NCI-H2227 (cell line): ENCODE results near the gene MRPS9.

ENCODE experiments used
- DNase-seq: peaks from one replicate; lab custom pipeline; 2025; ENCODE audit not compliant: unreplicated experiment; lab: John Stamatoyannopoulos, UW

Gene MRPS9

DNA sequence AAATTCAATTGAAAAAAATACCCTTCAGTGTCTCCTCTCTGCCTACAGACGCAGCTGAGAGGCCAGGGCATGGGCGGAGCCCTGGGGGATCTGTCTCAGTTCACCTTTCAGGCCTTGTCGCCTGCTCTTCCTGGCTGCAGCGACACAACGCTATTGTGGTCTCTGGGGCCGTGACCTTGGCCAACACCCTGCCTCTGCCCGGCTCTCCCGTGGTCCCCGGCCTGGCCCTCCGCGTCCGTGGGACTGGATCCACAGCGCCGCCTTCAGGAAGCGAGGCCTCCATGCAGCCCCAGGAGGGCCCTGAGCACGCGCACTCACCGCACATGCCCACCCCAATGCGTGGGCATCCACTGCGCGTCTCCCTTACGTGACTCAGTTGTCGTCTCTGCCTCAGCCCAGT is 81.1 kb downstream of the MRPS9 start:
- no peak for DNase-seq

DNA sequence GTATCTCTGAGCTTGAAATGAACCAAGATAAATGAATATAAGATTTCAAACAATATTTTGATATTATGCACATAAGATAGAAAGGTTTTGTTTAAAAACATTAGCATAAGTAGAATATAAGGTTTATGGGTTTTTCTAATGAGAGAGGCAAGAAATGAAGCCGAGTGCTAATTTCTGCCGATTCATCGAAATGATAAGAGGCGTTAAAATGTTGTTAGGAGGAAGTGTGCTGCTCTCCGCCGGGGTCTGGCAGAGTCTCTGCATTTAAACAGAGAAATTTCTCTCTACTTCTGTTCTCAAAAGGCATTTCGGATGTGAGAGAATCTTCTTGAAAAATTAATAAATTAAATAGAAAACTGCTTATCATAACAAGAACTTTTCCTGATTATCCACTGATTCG is 83.6 kb downstream of the MRPS9 start:
- DNase-seq, result no peak

DNA sequence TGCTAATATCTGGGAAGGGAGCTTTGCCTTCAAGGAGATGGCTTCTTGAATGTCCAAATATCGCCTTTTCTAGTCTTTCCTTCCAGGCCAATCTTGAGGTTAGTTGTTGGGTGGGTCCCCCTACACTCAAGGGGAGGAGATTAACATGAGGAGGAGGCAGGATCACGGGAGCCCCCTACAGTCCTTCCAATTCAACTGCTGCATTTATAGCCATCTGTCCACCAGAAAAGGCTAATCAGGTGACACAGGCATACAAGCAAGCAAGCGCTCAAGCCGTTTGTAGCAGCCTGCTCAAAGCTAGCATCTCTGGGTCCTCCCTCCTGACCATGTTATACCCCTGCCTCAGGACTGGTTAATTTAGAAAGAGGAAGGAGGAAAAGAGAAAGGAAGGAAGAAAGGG is 87.6 kb downstream of the MRPS9 start:
- DNase-seq, result no peak

DNA sequence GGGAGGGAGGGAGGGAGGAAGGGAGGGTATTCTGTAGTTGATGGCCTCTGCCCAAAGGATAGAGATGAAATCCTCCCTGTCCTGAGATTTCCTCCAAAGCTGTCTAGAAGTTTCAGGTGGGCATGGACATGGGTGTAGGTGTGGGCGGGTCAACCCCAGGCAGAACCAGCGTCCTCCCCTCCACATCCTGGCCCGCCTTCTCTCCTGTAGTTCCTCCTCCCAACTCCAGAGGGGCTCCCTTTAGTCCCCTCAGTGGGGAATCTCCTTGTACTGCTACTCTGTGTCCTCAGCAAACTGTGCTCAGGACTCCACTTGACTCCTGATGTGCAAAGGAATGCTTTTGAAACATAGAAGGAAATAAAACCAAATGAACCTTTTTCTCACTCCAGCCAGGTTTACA is 88.1 kb downstream of the MRPS9 start:
- no peak for DNase-seq

DNA sequence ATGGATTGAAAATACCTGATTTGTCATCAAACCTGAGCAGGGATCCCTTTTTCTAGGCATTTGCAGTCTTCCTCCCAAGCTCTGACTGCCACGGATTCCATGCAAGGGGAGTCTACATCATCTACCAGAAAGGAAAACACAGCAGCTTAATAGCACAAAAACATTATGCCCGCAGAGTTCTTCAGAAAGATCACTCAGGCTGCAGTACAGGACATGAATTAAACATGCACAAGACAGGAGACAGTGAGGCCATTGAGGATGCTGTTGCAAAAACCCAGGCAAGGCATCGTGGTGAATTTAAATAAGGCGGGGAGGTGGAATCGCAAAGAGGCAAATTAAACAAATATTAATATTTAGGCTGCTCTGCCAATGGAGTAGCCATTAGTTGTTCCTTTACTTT is 88.5 kb downstream of the MRPS9 start:
- no peak for DNase-seq

DNA sequence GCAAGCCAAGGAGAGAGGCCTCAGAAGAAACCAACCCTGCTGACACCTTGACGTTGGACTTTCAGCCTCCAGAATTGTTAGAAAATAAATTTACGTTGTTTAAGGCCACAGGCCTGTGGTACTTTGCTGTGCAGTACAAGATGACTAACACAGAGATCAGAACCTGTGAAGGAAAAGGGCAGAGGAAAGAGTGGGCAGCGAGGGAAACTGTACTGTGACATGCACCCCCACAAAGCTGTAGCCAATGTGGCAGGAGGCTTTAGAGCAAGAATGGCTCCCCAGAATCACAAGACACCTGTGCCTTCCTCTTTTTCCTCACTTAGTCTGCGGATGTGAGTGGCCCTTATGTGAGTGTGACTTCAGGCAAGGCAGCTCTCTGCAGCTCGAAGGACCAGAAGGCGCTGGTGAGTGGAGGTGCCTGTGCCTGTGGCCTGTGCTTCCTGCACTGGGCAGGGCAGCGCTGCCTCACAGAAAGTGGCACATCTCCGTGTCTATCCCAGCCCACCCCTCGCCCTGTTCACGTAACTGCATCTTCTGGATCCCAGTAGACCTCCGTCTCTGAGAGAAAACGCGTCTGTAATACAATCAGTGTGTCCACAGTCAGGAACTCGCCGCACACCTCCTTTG is 89.5 kb downstream of the MRPS9 start:
- no peak for DNase-seq

DNA sequence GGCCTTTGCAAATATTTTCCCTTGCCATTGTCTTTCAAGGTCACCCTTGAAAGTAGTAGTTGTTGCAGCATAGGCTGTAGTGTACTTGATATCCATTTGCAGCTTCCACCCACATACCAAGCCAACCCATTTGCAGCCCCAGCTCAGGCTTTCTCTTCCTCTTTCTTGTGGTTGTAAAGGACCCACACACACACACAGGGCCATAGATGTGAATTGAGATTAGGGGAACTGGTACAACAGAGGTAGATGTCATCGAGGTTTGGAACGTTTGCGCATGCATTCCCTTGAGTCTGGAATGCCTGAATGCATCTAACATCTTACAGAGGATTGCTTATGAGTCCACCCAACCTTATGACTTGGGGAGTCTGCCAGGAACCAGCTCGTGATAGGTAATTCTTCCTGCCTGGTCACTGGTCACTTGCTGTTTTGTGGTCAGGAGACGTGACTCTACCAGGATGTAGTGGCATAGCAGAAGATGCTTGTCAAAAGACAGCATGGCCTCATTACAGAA is 91.9 kb downstream of the MRPS9 start:
- no peak for DNase-seq

DNA sequence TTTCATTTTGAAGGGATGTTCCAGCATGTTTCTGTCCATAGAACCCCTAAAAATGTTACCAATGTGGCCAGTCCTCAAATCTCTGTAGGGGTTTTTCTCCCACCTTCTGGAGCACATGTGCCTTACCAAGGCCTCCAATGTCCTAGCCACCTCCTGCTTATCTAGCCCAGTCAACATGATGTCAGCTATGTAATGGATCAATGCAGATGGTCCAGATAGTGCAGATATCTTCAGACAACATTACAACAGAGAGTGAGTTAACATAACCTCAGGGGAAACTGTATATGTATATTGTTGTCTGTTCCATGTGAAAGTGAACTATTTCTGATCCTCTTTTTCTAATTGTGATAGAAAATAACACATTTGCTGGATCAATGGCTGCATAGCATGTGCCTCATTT is 92.7 kb downstream of the MRPS9 start:
- no peak for DNase-seq

DNA sequence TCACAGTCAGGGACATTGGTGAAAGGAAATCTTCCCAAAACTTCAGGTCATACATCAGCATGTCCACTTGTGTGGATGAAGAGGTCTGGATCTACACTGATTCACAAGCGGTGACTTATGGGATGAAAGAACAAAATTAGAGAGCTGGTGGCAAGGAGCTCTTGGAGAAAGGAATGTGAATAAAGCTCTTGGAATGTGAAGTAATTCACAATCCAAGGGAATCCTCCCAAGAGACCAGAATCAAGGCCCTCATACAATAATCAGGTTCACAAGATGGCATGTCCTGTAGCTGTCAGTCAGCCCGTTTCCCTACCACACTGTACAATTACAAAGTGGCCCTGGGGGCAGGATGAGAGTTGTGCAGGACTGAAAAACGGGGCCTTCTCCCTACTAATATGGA is 96.2 kb downstream of the MRPS9 start:
- DNase-seq, result no peak

DNA sequence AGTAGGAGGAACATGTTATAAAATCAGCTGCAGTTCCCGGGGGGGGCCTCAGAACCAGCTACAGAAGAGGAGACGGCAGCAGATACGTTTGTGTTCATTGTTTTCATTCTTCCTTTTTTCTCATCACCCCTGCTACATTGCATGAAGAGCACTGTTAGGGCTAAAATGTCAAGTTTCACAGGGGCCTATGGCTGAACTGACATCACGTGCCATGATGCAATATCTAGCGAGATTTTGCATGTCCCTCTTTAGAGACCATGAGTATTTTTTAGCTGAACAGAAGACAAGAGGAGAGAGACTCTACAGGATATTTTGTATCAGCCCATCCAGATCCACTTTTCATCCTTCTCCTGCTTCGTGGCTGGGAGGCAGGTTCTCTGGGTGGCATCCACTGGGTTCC is 97.6 kb downstream of the MRPS9 start:
- no peak for DNase-seq

DNA sequence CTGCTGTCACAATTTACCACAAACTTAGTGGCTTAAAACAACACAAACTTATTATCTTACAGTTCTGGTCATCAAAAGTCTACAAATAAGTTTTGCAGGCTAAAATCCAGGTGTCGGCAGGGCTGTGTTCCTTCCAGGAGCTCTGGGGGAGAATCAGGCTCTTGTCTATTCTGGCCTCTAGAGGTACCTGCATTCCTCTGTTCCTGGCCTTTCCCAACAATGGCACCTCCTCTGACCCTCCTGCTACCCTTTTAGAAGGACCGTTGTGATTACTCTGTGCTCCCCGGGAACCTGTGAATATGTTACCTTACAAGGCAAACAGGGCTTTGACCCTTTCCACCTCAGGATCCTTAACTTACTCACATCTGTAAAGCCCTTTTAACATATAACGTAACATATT is 98.5 kb downstream of the MRPS9 start:
- no peak for DNase-seq

DNA sequence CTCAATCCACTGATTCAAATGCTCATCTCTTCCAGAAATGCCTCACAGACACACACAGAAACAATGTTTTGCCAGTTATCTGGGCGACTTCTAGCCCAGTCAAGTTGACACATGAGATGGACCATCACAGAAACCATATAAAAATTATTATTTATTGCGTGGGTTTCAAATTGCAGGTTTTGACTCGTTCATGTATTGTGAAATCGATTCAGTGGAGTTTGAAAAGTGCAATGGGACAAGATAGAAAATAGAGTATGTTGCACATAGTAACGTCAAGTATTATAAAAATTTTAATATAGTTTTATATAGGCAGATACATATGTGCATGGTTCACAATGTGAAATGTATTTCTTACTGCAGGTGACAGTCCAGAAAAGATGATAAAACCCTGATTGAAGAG is 100.8 kb downstream of the MRPS9 start:
- no peak for DNase-seq

DNA sequence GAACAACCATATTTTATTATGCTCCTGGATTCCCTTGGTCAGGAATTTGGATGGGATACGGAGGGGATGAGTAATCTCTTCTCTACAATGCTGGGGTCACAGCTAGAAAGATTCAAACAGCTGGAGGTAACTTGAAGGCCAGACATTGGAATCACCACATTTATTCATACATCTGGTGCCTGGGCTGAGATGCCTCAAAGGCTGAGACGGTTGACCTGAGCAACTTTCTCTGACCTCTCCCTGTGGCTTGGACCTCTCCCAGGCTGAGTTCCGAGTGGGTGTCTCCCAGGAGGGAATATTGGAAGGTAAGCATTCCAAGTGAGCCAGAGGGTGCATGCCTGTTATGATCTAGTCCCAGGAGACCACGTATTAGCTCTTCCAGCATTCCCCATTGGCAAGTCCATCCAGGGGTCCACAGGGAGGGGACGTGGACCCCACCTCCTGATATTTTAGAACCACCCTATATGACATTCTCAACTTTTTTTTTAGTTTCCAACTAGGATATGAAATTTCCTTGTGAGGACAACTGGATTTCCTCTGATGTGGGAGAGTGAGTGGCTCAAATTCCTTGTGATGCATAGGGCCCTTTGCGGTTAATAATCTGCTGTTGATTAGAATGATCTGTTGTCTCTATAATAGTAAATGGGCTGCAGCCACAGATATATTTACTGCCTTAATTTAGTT is 101.8 kb downstream of the MRPS9 start:
- no peak for DNase-seq

DNA sequence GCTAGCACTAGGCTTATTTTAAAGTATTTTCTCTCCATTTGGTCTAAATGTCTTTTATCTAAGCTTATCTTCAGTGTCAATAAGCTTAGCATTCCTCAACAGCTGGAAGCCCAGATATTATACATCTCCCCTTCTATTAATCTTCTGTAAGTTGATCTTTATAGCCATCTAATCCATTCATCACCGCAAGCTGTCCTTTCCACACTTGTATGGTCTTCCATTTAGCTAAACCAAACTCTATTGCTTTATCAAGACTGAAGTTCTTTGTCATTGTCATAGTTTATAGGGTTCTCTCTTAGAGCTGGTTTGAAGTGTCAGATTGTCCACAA is 102.3 kb downstream of the MRPS9 start:
- no peak for DNase-seq

DNA sequence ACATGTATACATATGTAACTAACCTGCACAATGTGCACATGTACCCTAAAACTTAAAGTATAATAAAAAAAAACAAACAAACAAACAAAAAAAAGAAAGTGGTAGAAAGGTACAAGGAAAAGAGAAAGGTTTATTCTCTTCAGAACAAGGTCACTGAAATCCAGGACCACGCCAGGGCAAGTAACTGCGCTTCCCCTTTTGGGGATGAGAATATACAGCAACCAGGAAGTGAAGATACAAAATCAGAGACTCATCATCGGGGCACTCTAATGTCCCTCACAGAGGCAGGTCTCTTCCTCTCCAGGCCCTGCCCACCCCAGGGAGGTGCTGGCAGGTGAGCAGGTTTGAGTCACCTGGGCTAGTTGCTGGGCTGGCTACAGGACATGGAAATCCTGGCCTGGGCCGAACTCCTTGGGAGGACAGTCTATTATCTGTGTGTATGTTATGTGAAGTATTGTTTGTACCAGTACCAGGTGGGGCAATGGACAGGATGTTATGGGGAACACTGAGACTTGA is 103.3 kb downstream of the MRPS9 start:
- DNase-seq, result no peak

DNA sequence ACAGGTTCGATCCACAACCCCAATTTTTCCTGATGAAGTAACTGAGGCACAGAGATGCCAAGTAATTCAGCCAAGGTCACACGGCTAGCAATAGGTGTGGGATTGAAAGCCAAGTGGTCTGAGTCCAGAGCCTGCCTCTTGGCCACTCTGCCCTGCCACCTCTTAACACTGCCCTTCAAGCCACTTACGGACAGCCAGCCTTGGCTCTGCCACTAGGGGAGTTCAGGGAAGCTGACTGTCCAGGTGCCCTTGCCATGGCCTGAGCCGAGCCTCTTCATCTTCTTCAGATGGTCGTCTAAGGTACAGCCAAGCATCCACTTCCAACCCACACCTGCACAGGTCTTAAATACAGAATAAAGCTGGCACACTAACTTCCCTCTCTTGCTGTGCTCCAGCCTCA is 104.4 kb downstream of the MRPS9 start:
- no peak for DNase-seq

DNA sequence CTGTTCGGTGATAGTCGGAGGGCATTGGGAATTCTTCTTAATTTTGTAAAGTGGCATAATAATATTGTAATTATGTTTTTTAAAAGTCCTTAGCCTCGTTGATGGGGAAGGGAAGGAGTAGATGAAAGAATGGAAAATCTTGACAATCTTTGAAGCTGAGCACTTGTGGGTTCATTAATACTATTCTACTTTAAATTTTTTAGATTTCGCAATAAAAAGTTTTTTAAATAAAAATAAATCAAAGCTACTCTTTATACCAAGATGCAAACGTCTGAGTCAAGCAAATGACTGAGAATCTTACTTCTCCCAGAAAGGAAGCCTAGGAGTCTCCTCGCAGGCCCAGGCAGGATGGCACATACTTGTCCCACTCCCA is 105.2 kb downstream of the MRPS9 start:
- no peak for DNase-seq

DNA sequence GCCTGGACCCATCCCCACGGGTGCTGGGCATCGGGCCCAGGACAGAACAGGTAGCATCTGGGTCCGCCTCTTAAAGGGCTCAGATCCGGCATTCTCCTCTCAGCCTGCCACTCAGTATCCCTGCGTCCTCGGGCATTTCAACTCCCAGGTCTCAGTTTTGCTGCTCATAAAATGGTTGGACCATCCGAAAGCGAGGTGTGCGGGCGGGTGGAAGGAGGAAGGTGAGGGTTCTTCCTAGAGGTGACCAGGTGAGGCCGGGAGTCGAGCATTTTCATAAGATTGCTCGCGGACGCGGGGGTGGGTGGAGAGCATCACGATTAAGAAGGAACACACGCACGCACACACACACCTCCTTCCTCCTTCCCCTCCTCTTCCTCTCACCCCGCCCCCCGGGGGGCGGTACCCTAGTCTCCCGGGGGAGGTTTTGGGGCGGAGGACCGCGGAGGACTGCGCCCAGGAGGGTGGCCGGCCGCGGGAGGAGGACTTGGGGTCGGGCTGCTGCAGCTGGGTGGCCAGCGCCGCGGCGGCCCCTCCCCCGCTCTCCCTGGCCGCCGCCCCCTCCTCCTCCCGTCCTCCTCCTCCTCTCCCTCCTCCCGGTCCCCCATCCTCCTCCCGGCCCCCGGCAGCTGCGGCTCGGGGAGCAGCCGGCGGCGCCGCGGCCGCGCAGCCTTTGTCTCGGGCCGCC is 105.7 kb downstream of the MRPS9 start:
- peak; percentile 21 for DNase-seq

DNA sequence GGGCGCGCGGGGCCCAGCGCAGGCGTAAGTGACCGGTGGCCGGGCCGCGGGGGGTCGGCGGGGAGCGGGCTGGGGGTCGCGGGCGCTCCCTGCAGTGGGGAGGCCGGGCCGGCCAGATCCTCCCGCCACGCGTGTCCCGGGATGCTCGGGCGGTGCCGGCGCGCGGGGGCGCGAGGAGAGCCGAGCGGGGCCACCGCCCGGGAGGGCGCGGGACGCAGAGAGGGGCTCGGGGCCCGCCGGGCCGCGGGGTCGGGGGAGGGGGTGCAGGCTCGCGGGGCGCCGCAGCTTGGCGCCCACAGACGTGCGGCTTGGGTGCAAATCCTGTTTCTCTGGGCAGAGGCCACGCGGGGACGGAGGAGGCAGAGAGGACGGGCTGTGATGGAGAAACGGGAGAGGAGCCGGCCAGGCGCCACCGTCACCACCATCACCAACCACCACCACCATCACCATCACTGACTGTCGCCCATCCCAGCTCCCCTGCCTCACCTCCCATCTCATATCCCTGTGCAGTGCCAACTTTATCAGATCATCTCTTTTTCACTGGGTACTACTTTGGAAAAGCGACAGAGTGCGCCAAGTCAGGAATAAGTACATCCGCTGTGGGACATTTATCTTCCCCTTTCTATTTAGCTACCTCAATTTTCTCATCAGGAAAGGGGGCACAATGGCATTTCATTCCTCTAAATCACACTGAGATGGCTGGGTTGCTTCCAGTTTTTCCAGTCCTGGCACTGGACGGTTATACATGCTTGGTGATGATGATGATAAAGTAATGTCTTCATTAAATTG is 106.5 kb downstream of the MRPS9 start:
- DNase-seq, result no peak

DNA sequence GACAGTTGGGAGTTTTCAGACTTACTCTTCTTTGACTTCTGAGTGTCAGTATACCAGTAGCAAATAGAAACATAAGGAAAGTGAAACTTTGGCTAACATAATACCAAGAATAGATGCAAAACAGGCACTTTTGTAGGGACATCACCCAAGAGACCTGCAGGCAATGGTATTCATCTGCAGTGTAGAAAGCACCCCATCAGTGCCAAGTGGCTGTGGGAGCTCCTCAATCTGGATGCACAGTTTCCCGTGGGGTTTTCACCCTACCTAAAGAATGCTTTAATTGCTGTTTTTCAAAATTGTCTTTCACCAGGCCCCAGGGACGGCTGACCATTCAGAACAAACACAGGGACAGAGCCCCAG is 107.1 kb downstream of the MRPS9 start:
- DNase-seq, result no peak

DNA sequence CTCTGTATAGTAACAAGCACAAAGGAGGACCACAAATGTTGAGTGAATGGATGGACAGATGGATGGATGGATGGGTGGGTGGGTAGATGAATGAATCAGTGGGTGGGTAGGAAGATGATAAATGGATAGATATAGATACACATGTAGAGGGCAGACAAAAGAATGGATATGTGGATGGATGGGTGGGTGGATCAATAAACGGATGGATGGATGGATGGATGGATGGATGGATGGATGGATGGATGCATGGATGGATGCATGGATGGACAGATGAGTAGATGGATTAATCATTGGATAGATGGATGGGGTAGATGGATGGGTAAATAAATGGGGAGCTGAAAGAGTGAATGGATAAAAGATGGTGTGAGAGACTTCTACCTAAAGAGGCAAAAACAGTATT is 111.4 kb downstream of the MRPS9 start:
- DNase-seq, result no peak
